MM.1S (cell line): ENCODE results near the gene ATP13A1.

Experiments
- DNase-seq: peaks from one replicate; pipeline ENCODE4 v3.0.0-alpha.2; 2015
- H2AFZ ChIP-seq: fragments of 300-600 bp; sonication (generic); 2 replicates; pipeline ENCODE4 v1.6.0; 2016; ENCODE audit warnings: antibody characterized with exemption, low read length
- H3F3A ChIP-seq: fragments of 300-600 bp; sonication (generic); 2 replicates; pipeline ENCODE4 v1.6.1; 2016; ENCODE audit warnings: mild to moderate bottlenecking, antibody characterized with exemption, low read length, moderate library complexity, mixed read lengths; ENCODE audit not compliant: insufficient read depth
- H3K27ac ChIP-seq: fragments of 300-600 bp; sonication (generic); 2 replicates; pipeline ENCODE4 v1.5.1; 2016; ENCODE audit warnings: mild to moderate bottlenecking, low read length
- H3K27me3 ChIP-seq: fragments of 300-600 bp; sonication (generic); replicated peaks from 2 replicates; pipeline ENCODE4 v1.6.0; 2016; ENCODE audit warnings: low read length; ENCODE audit not compliant: insufficient read depth
- H3K36me3 ChIP-seq: fragments of 300-600 bp; sonication (generic); replicated peaks from 2 replicates; pipeline ENCODE4 v1.6.1; 2016; ENCODE audit warnings: mild to moderate bottlenecking, low read length, mixed read lengths; ENCODE audit not compliant: insufficient read depth
- H3K4me1 ChIP-seq: fragments of 300-600 bp; sonication (generic); 2 replicates; pipeline ENCODE4 v1.6.1; 2016; ENCODE audit warnings: low read length, mixed read lengths
- H3K4me2 ChIP-seq: fragments of 300-600 bp; sonication (generic); 2 replicates; pipeline ENCODE4 v1.6.0; 2016; ENCODE audit warnings: low read depth, low read length
- H3K4me3 ChIP-seq: fragments of 300-600 bp; sonication (generic); 2 replicates; pipeline ENCODE4 v1.5.1; 2016; ENCODE audit warnings: low read length, mixed read lengths
- H3K79me2 ChIP-seq: fragments of 300-600 bp; sonication (generic); 2 replicates; pipeline ENCODE4 v1.6.1; 2016; ENCODE audit warnings: mixed run types, low read length, mixed read lengths
- H3K9ac ChIP-seq: fragments of 300-600 bp; sonication (generic); 2 replicates; pipeline ENCODE4 v1.6.1; 2016; ENCODE audit warnings: low read length, mixed read lengths
- H3K9me2 ChIP-seq: fragments of 300-600 bp; sonication (generic); replicated peaks from 2 replicates; pipeline ENCODE4 v1.6.1; 2016; ENCODE audit warnings: mild to moderate bottlenecking, low read length, mixed read lengths; ENCODE audit not compliant: insufficient read depth
- H3K9me3 ChIP-seq: fragments of 300-600 bp; sonication (generic); replicated peaks from 2 replicates; pipeline ENCODE4 v1.6.1; 2016; ENCODE audit warnings: mild to moderate bottlenecking, low read length, mixed read lengths; ENCODE audit not compliant: insufficient read depth
- H4K20me1 ChIP-seq: fragments of 300-600 bp; sonication (generic); 2 replicates; pipeline ENCODE4 v1.6.1; 2016; ENCODE audit warnings: mild to moderate bottlenecking, low read length, moderate library complexity, mixed read lengths; ENCODE audit not compliant: insufficient read depth
- EZH2 ChIP-seq: fragments of 300-600 bp; sonication (generic); optimal IDR thresholded peaks from 2 replicates; pipeline ENCODE3; 2017; ENCODE audit warnings: low read depth, mild to moderate bottlenecking, antibody characterized with exemption, low read length, mixed read lengths
- EZH2phosphoT487 ChIP-seq: fragments of 300-600 bp; sonication (generic); IDR thresholded peaks from 2 replicates; pipeline ENCODE4 v1.6.1; 2018; ENCODE audit warnings: antibody characterized with exemption, low read length
- TF ChIP-seq, protein P1 (sequence below): fragments of 300-600 bp; sonication (generic); IDR thresholded peaks from 2 replicates; pipeline ENCODE4 v1.5.1; 2016; ENCODE audit warnings: antibody characterized with exemption, low read length, mixed read lengths

Gene ATP13A1

GRCh38 chr19:19619181-19619848 lies 44.2 kb downstream of the ATP13A1 start:
- H3K9me3 ChIP-seq = no peaks in the 10 kb centered on the region
- no peak for DNase-seq

DNA sequence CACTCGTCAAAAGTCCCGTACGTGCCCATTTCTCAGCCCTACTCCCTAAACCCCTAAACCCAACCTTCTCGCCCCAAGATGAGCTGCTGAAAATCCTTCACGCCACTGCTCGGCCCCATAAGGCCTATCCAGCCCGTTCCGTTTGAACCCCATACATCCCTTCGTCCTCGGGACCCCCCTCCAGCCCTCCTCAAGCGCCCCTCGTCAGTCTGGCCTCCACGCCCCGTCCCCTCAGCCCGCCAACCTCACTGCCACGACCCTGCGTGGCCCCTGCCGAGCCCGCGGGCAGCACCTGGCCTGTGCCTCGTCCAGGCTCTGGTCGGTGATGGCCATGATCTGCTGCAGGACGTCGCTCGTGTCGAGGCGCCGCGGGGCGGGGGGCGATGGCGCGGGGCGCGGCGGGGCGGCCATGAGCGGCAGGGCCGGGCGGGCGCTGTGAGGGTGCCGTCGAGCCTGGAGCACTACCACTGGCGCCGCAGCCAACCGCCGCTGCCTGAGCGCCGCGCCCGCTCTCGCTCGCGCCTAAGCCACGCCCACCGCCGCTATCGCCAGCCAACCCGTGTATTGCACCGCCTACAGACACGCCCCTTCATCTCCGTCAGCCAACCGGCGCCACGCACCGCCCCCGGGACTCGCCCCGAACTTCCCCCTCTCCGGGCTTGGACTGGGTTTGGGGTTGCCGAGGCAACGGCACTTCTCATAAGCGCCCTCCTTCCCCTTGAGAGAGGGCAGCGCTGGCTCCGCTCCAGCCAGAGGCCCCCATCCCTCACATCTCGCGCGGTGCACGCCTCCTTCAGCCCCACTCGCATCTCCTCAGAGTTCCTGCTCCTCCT lies 45.0 kb downstream of the ATP13A1 start, which contains the start of gene PBX4:
PBX4 (minus strand) TSS at position 469 of the 833 bp plus-strand sequence; CDS start at position 411, 58 bp downstream.
- Histone ChIP-seq H3K4me3 (no peak within 1 kb of the TSS), H4K20me1 (no peaks in the 10 kb centered on the region), H2AFZ (no peak within 1 kb of the TSS), H3K27ac (no peak within 1 kb of the TSS), H3K79me2 (no peaks in the 10 kb centered on the region), H3K36me3 (no peaks in the 10 kb centered on the region), H3K4me2 (peak within 1 kb of the TSS; percentile 27; the same call in 1 of the 2 replicates), H3K9me2 (no peaks in the 10 kb centered on the region), H3K9me3 (no peaks in the 10 kb centered on the region), H3K27me3 (no peaks in the 10 kb centered on the region), H3F3A (no peaks in the 10 kb centered on the region), H3K4me1 (no peaks in the 10 kb centered on the region), H3K9ac (no peak within 1 kb of the TSS)
- no peak for TF ChIP-seq EZH2
- TF ChIP-seq, protein P1, sequence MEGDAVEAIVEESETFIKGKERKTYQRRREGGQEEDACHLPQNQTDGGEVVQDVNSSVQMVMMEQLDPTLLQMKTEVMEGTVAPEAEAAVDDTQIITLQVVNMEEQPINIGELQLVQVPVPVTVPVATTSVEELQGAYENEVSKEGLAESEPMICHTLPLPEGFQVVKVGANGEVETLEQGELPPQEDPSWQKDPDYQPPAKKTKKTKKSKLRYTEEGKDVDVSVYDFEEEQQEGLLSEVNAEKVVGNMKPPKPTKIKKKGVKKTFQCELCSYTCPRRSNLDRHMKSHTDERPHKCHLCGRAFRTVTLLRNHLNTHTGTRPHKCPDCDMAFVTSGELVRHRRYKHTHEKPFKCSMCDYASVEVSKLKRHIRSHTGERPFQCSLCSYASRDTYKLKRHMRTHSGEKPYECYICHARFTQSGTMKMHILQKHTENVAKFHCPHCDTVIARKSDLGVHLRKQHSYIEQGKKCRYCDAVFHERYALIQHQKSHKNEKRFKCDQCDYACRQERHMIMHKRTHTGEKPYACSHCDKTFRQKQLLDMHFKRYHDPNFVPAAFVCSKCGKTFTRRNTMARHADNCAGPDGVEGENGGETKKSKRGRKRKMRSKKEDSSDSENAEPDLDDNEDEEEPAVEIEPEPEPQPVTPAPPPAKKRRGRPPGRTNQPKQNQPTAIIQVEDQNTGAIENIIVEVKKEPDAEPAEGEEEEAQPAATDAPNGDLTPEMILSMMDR = no peak
- TF ChIP-seq EZH2phosphoT487 = no peak
- DNase-seq = peak; percentile 66

More at GRCh38 chr19:19619181-19619848, 44.2 kb downstream of the ATP13A1 start:
- no peak for TF ChIP-seq EZH2phosphoT487
- TF ChIP-seq EZH2 = no peak
- TF ChIP-seq, protein P1 = no peak
- Histone ChIP-seq H3K27me3 (no peaks in the 10 kb centered on the region), H3F3A (no peaks in the 10 kb centered on the region), H4K20me1 (no peaks in the 10 kb centered on the region), H3K36me3 (no peaks in the 10 kb centered on the region), H3K9me2 (no peaks in the 10 kb centered on the region), H3K4me2 (no peak overlapping the region), H3K4me3 (no peak overlapping the region), H3K79me2 (no peaks in the 10 kb centered on the region), H2AFZ (no peak overlapping the region), H3K4me1 (no peaks in the 10 kb centered on the region), H3K9ac (no peak overlapping the region), H3K27ac (no peak overlapping the region)

GRCh38 chr19:19615086-19615485 lies 48.4 kb downstream of the ATP13A1 start:
- Histone ChIP-seq H3F3A (no peaks in the 10 kb centered on the region), H2AFZ (no peak overlapping the region), H4K20me1 (no peaks in the 10 kb centered on the region), H3K27me3 (no peaks in the 10 kb centered on the region), H3K27ac (no peak overlapping the region), H3K36me3 (no peaks in the 10 kb centered on the region), H3K9me3 (no peaks in the 10 kb centered on the region), H3K79me2 (no peaks in the 10 kb centered on the region), H3K9ac (no peak overlapping the region), H3K4me1 (no peaks in the 10 kb centered on the region), H3K9me2 (no peaks in the 10 kb centered on the region), H3K4me2 (no peak overlapping the region), H3K4me3 (no peak overlapping the region)
- no peak for DNase-seq
- TF ChIP-seq EZH2phosphoT487 (no peak), EZH2 (no peak)
- TF ChIP-seq, protein P1 = no peak
